C4-2B (cell line): ENCODE results near the gene ARRDC4.

Experiments used
- CTCF ChIP-seq: fragments of 450-650 bp; conservative IDR thresholded peaks from 2 replicates; pipeline ENCODE4 v1.5.1; 2017; ENCODE audit warnings: mild to moderate bottlenecking
- ZFX ChIP-seq: fragments of 450-650 bp; IDR thresholded peaks from 2 replicates; pipeline ENCODE4 v1.6.1; 2017

GRCh38 chr15:97953254-97953653 lies 7.2 kb upstream of the ARRDC4 start:
- no peak for TF ChIP-seq CTCF
- TF ChIP-seq ZFX = no peak
